OCI-M2 (cell line): ENCODE measurements around the gene CPB1.

Experiments
- DNase-seq: peaks from one replicate; lab custom pipeline; 2025; ENCODE audit not compliant: unreplicated experiment; lab: John Stamatoyannopoulos, UW

CPB1 gene

GRCh38 chr3:148880681-148881080 is 53.1 kb downstream of the CPB1 start:
- no peak for DNase-seq

GRCh38 chr3:148881286-148881685 is 53.7 kb downstream of the CPB1 start:
- DNase-seq, result no peak

- DNase-seq, result no peak
Measured at GRCh38 chr3:148882288-148882687, 54.7 kb downstream of the CPB1 start.

GRCh38 chr3:148883163-148883562 is 55.6 kb downstream of the CPB1 start:
- DNase-seq, result no peak

- DNase-seq, result no peak
Measured at GRCh38 chr3:148884261-148884660, 56.6 kb downstream of the CPB1 start.

- no peak for DNase-seq
Measured at GRCh38 chr3:148889828-148890227, 62.2 kb downstream of the CPB1 start.

- DNase-seq, result no peak
Measured at GRCh38 chr3:148896062-148896461, 68.5 kb downstream of the CPB1 start.

- DNase-seq, result no peak
Measured at GRCh38 chr3:148901987-148902791, 74.6 kb downstream of the CPB1 start.

GRCh38 chr3:148903022-148903442 is 75.4 kb downstream of the CPB1 start:
- no peak for DNase-seq

- DNase-seq, result no peak
Measured at GRCh38 chr3:148903941-148904340, 76.3 kb downstream of the CPB1 start.

GRCh38 chr3:148906667-148907066 is 79.1 kb downstream of the CPB1 start:
- no peak for DNase-seq
